B cell (primary cell): ENCODE measurements around the gene IRS1. TPM values are rescaled to one million over a fixed set of nuclear protein-coding genes. Genes with fewer than 3 reads are reported as not detected.

ENCODE experiments used
- ATAC-seq: fragments of 200-7000 bp; cut with Tn5 transposase; one replicate; pipeline ENCODE4 v1.10.0; 2021; ENCODE audit warnings: low read depth, mild to moderate bottlenecking, moderate number of reproducible peaks, moderate library complexity
- CTCF ChIA-PET: fragments of 350-600 bp; sonication (Branson Sonifier 250); formaldehyde crosslinking; loops from one replicate; lab custom pipeline; 2021; ENCODE audit warnings: antibody characterized with exemption, inconsistent platforms; lab: Charles Lee
- POLR2A ChIA-PET: fragments of 350-600 bp; sonication (Branson Sonifier 250); formaldehyde crosslinking; loops from one replicate; lab custom pipeline; 2021; ENCODE audit warnings: antibody characterized with exemption; lab: Charles Lee
- DNase-seq: peaks from one replicate; pipeline ENCODE4 v3.0.0; 2013
- H2AFZ ChIP-seq: 2 replicates; pipeline ENCODE4 v1.6.1; 2012; ENCODE audit warnings: mild to moderate bottlenecking, low read depth, low read length; ENCODE audit not compliant: insufficient read depth, poor library complexity, severe bottlenecking
- H3K27ac ChIP-seq, 2 donors: 1 replicate in 1 of 2; 2 replicates in 1 of 2; pipeline ENCODE4 v1.5.1; 2012 to 2013; ENCODE audit warnings: low read length in 2 of 2, mild to moderate bottlenecking in 2 of 2, moderate library complexity in 1 of 2
- H3K27me3 ChIP-seq, 4 experiments: fragments of 200-600 bp in 1 of 4; sonication (generic) in 1 of 4; replicated peaks in 1 of 4; 1 replicate in 2 of 4; 2 replicates in 2 of 4; pipeline versions ENCODE4 v1.6.1 to v1.7.0; 2013 to 2016; ENCODE audit warnings: low read length in 3 of 4, mild to moderate bottlenecking in 2 of 4, mixed read lengths in 1 of 4, moderate library complexity in 1 of 4; ENCODE audit not compliant: insufficient read depth in 4 of 4, control insufficient read depth in 3 of 4; ENCODE audit errors: control extremely low read depth in 1 of 4
- H3K36me3 ChIP-seq, 2 experiments: replicated peaks in 1 of 2; 1 replicate in 1 of 2; 2 replicates in 1 of 2; pipeline versions ENCODE4 v1.6.1 to v1.7.1; 2013; ENCODE audit warnings: low read length in 1 of 2; ENCODE audit not compliant: insufficient read depth in 2 of 2, control insufficient read depth in 1 of 2; ENCODE audit errors: control extremely low read depth in 1 of 2, extremely low read depth in 1 of 2
- H3K4me1 ChIP-seq, 2 donors: fragments of 200-600 bp in 1 of 2; sonication (generic) in 1 of 2; 1 replicate in 1 of 2; 2 replicates in 1 of 2; pipeline versions ENCODE4 v1.5.1 to v1.6.1; 2013 to 2017; ENCODE audit warnings: low read length in 2 of 2; ENCODE audit not compliant: control insufficient read depth in 2 of 2, insufficient read depth in 2 of 2
- H3K4me2 ChIP-seq: replicated peaks from 2 replicates; pipeline ENCODE3; 2012; ENCODE audit warnings: mild to moderate bottlenecking, low read depth, low read length; ENCODE audit not compliant: poor library complexity, severe bottlenecking
- H3K4me3 ChIP-seq, 5 experiments: fragments of 200-600 bp in 1 of 5; sonication (generic) in 1 of 5; 1 replicate in 3 of 5; 2 replicates in 2 of 5; pipeline versions ENCODE4 v1.5.1 to v1.7.0; 2011 to 2016; ENCODE audit warnings: low read length in 4 of 5, mild to moderate bottlenecking in 4 of 5, low read depth in 2 of 5, control low read depth in 1 of 5, moderate library complexity in 1 of 5; ENCODE audit not compliant: insufficient read depth in 1 of 5; ENCODE audit errors: control extremely low read depth in 1 of 5, extremely low read depth in 1 of 5
- H3K79me2 ChIP-seq: fragments of 200-600 bp; sonication (generic); one replicate; pipeline ENCODE4 v1.6.0; 2016; ENCODE audit warnings: low read length; ENCODE audit not compliant: control insufficient read depth, insufficient read depth
- H3K9ac ChIP-seq: fragments of 200-600 bp; sonication (generic); 2 replicates; pipeline ENCODE4 v1.6.1; 2017; ENCODE audit warnings: mild to moderate bottlenecking, low read length, moderate library complexity
- H3K9me3 ChIP-seq, 3 donors: one replicate each; pipeline versions ENCODE4 v1.6.1 to v1.7.1; 2013; ENCODE audit warnings: low read length in 2 of 3; ENCODE audit not compliant: control insufficient read depth in 2 of 3, insufficient read depth in 1 of 3; ENCODE audit errors: control extremely low read depth in 1 of 3
- H4K20me1 ChIP-seq: 2 replicates; pipeline ENCODE4 v1.6.0; 2012; ENCODE audit warnings: mild to moderate bottlenecking, low read length; ENCODE audit not compliant: insufficient read depth, control insufficient read depth, poor library complexity, severe bottlenecking
- H3K27ac Mint-ChIP-seq: one replicate; pipeline ENCODE4 v1.8.0; 2021; ENCODE audit warnings: mixed read lengths
- H3K27me3 Mint-ChIP-seq: one replicate; pipeline ENCODE4 v1.8.0; 2021; ENCODE audit warnings: mixed read lengths
- H3K4me1 Mint-ChIP-seq: one replicate; pipeline ENCODE4 v1.8.0; 2021; ENCODE audit warnings: mixed read lengths
- H3K4me3 Mint-ChIP-seq: one replicate; pipeline ENCODE4 v1.8.0; 2021; ENCODE audit warnings: mixed read lengths
- H3K9me3 Mint-ChIP-seq: one replicate; pipeline ENCODE4 v1.8.0; 2022; ENCODE audit warnings: mixed read lengths; ENCODE audit not compliant: insufficient read depth
- EZH2 ChIP-seq: IDR thresholded peaks from 2 replicates; pipeline ENCODE4 v1.6.1; 2012; ENCODE audit warnings: borderline replicate concordance, low read depth, mild to moderate bottlenecking, moderate library complexity, low read length; ENCODE audit not compliant: insufficient read depth, poor library complexity, severe bottlenecking
- WGBS: methylation state at CpG from one replicate; pipeline ENCODE4 v1.1.5; 2013; ENCODE audit warnings: missing lambda C conversion rate; ENCODE audit not compliant: insufficient coverage; 5-methylcytosine and 5-hydroxymethylcytosine counted together
- intact Hi-C: fragments of 100-400 bp; cut with micrococcal nuclease; formaldehyde crosslinking; loops from one replicate; pipeline ENCODE4 v1.10.0; 2022
- polyA plus RNA-seq: library from polyadenylated mRNA; depleted of rRNA; stranded (reverse); fragments of >200 nt; gene quantifications from 2 replicates; pipeline ENCODE4 v1.2.3, GENCODE V29; 2012
- total RNA-seq, 2 donors: library from RNA; stranded (reverse); fragments of 120-200 nt in 1 of 2; gene quantifications; 1 replicate in 1 of 2; 2 replicates in 1 of 2; pipeline versions ENCODE4 v1.2.3 to v1.2.4, GENCODE V29; 2013 to 2022
- TF ChIP-seq, protein P1 (sequence below): fragments of 200-600 bp; IDR thresholded peaks from one replicate; pipeline ENCODE4 v1.8.0; 2022; ENCODE audit warnings: antibody characterized with exemption, mild to moderate bottlenecking

Gene IRS1
- total and polyA plus RNA-seq, 2 donors (not counting 1 experiment from before 2014, with no cell fraction given): 3.8 to 11.9 TPM

DNA sequence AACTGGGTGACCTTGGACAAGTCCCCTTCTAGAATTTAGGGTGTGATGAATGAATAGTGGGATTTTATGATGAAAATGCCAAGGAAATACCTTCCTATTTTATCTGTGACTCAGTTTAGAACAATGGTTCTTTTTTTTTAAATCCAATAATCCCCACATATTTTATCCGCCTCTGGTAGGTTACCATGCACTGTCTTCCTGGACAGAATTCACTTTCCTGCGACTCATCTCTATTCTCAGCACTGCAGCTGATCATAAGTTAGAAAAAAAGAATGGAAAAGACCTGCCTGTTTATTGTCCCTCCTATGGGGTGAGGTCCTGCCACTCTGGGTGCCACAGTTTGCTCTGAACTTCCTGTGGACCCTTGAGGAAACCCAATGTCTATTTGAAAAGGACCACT, 73.1 kb downstream of the IRS1 start:
- ChIA-PET CTCF (no interaction called here), POLR2A (no interaction called here)
- peaks cover 0 to 7% (median 3%) of the 10 kb centered on the region in 4 experiments for H3K27me3 ChIP-seq
- H3K4me2 ChIP-seq: no peak overlapping the region
- no peaks in the 10 kb centered on the region for H3K4me1 ChIP-seq
- H2AFZ ChIP-seq: no peak overlapping the region
- no peak for ATAC-seq
- no peak overlapping the region for H3K4me3 Mint-ChIP-seq
- H3K27me3 Mint-ChIP-seq: peaks cover 26% of the 10 kb centered on the region
- intact Hi-C loops: no loop called here
- no peak overlapping the region for H3K27ac Mint-ChIP-seq
- H4K20me1 ChIP-seq: no peaks in the 10 kb centered on the region
- WGBS: no CpG with 5 or more reads among the region's 2 CpGs
- H3K4me3 ChIP-seq: no peak overlapping the region
- no peaks in the 10 kb centered on the region for H3K9me3 Mint-ChIP-seq
- no peak overlapping the region for H3K9ac ChIP-seq
- H3K27ac ChIP-seq: no peak overlapping the region
- H3K9me3 ChIP-seq: no peaks in the 10 kb centered on the region
- TF ChIP-seq, protein P1, sequence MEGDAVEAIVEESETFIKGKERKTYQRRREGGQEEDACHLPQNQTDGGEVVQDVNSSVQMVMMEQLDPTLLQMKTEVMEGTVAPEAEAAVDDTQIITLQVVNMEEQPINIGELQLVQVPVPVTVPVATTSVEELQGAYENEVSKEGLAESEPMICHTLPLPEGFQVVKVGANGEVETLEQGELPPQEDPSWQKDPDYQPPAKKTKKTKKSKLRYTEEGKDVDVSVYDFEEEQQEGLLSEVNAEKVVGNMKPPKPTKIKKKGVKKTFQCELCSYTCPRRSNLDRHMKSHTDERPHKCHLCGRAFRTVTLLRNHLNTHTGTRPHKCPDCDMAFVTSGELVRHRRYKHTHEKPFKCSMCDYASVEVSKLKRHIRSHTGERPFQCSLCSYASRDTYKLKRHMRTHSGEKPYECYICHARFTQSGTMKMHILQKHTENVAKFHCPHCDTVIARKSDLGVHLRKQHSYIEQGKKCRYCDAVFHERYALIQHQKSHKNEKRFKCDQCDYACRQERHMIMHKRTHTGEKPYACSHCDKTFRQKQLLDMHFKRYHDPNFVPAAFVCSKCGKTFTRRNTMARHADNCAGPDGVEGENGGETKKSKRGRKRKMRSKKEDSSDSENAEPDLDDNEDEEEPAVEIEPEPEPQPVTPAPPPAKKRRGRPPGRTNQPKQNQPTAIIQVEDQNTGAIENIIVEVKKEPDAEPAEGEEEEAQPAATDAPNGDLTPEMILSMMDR: no peak
- TF ChIP-seq EZH2: no peak
- no peaks in the 10 kb centered on the region for H3K36me3 ChIP-seq
- no peaks in the 10 kb centered on the region for H3K4me1 Mint-ChIP-seq
- no peaks in the 10 kb centered on the region for H3K79me2 ChIP-seq
- no peak for DNase-seq

DNA sequence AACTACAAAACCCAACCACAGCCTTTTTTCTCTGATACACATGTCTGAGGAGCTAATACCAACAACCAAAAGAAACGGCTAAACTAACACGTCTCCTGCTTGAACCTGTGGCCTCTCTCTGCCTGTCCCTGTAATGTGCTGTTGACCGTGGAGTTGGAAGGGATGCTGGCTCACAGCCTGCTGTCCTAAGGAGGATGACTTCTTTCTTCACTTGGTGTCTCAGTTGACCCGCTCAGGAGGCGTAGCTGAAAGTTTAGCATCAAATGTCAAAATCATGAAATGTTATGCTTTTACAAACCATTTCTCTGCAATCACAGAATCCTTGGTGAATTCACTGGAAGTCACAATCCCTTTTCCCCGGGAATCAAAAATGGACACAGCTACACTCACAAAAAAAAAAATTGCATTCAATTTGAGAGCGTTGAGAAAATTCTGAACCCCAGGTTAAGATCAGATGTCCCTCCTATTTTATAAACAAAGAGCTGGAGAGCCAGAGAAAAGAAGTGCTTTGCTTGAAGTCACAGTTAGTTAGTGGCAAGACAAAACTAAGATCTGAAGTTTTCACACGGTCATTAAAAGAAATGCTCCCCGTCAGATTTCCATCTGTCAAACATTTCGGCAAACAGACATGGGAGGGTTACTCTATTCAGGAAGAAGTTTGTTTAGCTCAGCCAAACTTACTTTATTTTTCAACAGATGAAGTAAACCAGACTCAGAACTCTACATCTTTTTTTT, 74.3 kb downstream of the IRS1 start:
- 85% methylated on average over 4 of the region's 10 CpGs for WGBS
- Mint-ChIP-seq H3K27me3 (peaks cover 26% of the 10 kb centered on the region), H3K9me3 (no peaks in the 10 kb centered on the region), H3K4me1 (no peaks in the 10 kb centered on the region), H3K4me3 (no peak overlapping the region), H3K27ac (no peak overlapping the region)
- intact Hi-C loops: no loop called here
- no peak overlapping the region for H2AFZ ChIP-seq
- no peaks in the 10 kb centered on the region for H3K79me2 ChIP-seq
- ChIA-PET POLR2A (no interaction called here), CTCF (interaction anchor here (0.5 to 0.9 kb wide), 2 partner anchors 32 to 1056 kb away, joined by 3 read pairs; no protein-coding TSS in a partner anchor)
- peaks cover 0 to 7% (median 3%) of the 10 kb centered on the region in 4 experiments for H3K27me3 ChIP-seq
- H3K4me3 ChIP-seq: no peak overlapping the region
- H3K4me1 ChIP-seq: no peaks in the 10 kb centered on the region
- H3K9me3 ChIP-seq: no peaks in the 10 kb centered on the region
- no peak overlapping the region for H3K27ac ChIP-seq
- no peak overlapping the region for H3K4me2 ChIP-seq
- H4K20me1 ChIP-seq: no peaks in the 10 kb centered on the region
- no peaks in the 10 kb centered on the region for H3K36me3 ChIP-seq
- DNase-seq (no peak), ATAC-seq (no peak)
- H3K9ac ChIP-seq: no peak overlapping the region
- TF ChIP-seq, protein P1: no peak
- TF ChIP-seq EZH2: no peak
